Measurements from ENCODE around the gene TTI1. TPM values are rescaled to one million over a fixed set of nuclear protein-coding genes. Genes with fewer than 3 reads are reported as not detected.

TTI1 gene
- polyA plus RNA-seq, 3 donors: 6.4 to 9.1 (median 8.8) TPM

DNA sequence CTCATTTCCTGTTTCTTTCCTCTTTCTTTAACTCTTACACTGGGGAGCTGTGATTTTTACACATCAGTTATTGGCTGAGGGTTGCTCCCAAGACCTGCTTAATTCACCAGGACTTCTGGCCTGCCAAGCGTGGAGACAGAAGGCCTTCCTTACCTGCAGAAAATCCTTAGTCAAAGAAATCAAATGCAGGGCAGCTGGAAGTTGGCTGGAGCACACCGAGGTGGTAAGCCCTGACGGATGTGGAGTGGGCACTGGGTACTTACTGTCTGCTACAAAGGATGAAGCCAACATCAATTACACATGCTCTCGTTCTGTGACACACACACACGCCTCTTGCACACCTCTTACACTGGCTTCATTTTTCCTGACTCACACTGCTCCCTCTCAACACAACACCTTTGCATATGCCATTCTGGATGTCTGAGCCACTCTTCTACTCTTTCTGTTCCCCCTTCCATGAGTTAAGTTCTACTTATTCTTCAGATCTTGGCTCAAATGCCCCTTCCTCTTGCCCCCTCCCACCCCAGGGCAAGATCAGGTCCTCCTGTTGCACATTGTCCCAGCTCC, 61.6 kb downstream of the TTI1 start:
- H3K4me1 Mint-ChIP-seq: no peaks in the 10 kb centered on the region
- H3K27me3 ChIP-seq (ENCODE audit: control insufficient read depth in 2 of 2, insufficient read depth in 2 of 2, low read length in 2 of 2): no peaks in the 10 kb centered on the region
- no peaks in the 10 kb centered on the region for H3K4me1 ChIP-seq (ENCODE audit: control insufficient read depth in 1 of 2, insufficient read depth in 2 of 2, low read length in 2 of 2)
- TF ChIP-seq, protein P1, sequence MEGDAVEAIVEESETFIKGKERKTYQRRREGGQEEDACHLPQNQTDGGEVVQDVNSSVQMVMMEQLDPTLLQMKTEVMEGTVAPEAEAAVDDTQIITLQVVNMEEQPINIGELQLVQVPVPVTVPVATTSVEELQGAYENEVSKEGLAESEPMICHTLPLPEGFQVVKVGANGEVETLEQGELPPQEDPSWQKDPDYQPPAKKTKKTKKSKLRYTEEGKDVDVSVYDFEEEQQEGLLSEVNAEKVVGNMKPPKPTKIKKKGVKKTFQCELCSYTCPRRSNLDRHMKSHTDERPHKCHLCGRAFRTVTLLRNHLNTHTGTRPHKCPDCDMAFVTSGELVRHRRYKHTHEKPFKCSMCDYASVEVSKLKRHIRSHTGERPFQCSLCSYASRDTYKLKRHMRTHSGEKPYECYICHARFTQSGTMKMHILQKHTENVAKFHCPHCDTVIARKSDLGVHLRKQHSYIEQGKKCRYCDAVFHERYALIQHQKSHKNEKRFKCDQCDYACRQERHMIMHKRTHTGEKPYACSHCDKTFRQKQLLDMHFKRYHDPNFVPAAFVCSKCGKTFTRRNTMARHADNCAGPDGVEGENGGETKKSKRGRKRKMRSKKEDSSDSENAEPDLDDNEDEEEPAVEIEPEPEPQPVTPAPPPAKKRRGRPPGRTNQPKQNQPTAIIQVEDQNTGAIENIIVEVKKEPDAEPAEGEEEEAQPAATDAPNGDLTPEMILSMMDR (IDR thresholded peaks at IDR 0.05): no peak
- no peak overlapping the region for H3K27ac ChIP-seq (ENCODE audit: low read depth in 1 of 2, low read length in 2 of 2)
- H2AFZ ChIP-seq (ENCODE audit: insufficient read depth, low read depth, low read length, poor library complexity, severe bottlenecking): no peak overlapping the region
- intact Hi-C loops (cut with micrococcal nuclease): no loop called here
- no peak overlapping the region for H3K4me2 ChIP-seq (replicated peaks; ENCODE audit: extremely low read depth, low read length, poor library complexity, severe bottlenecking)
- peaks cover 1 to 13% (median 7%) of the 10 kb centered on the region in 3 donors for H3K27me3 Mint-ChIP-seq (ENCODE audit: low read depth in 3 of 3)
- peaks cover 10 to 18% (median 14%) of the 10 kb centered on the region in 7 donors for H3K9me3 Mint-ChIP-seq
- H3K36me3 Mint-ChIP-seq: peaks cover 0 to 4% of the 10 kb centered on the region in 2 donors
- WGBS (ENCODE audit: insufficient coverage): 97% methylated on average over 4 of the region's 5 CpGs
- peak overlapping the region in 2 of 7 donors; percentile 15 to 33 for H3K27ac Mint-ChIP-seq
- H3K9ac ChIP-seq (ENCODE audit: insufficient read depth, low read length, poor library complexity, severe bottlenecking): no peak overlapping the region
- H3K4me3 Mint-ChIP-seq: no peak overlapping the region
- H4K20me1 ChIP-seq (ENCODE audit: insufficient read depth, low read length): no peaks in the 10 kb centered on the region
- H3K36me3 ChIP-seq (replicated peaks in 1 of 2; ENCODE audit: control insufficient read depth in 1 of 2, insufficient read depth in 2 of 2, low read length in 2 of 2): no peaks in the 10 kb centered on the region
- DNase-seq: no peak
- no peak overlapping the region for H3K4me3 ChIP-seq (replicated peaks in 1 of 3; ENCODE audit: low read depth in 2 of 3, low read length in 3 of 3)
- no peaks in the 10 kb centered on the region for H3K79me2 ChIP-seq (ENCODE audit: insufficient read depth, low read length)
- peaks cover 0 to 3% of the 10 kb centered on the region in 2 donors for H3K9me3 ChIP-seq (replicated peaks in 1 of 2; ENCODE audit: control insufficient read depth in 1 of 2, insufficient read depth in 1 of 2, low read length in 2 of 2)

DNA sequence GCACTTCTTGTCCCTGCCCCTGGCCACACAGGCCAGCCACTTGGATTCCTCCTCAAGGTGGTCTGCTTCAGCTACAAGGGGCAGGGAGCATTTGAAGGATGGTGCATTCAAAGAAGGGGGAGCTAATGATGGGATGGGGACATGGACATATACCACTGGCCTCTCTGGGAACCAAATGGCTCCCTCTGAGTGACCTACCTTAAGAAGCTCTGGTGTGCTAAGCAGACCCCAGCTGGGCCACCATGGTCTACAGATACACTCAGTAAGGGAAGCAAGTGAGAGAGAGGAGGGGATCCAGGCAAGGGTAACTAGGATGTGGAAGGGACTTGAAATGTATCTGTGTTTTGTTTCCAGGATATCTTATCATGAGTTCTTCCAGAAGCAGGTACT, 62.4 kb downstream of the TTI1 start:
- no peaks in the 10 kb centered on the region for H3K4me1 ChIP-seq (ENCODE audit: control insufficient read depth in 1 of 2, insufficient read depth in 2 of 2, low read length in 2 of 2)
- H3K4me2 ChIP-seq (replicated peaks; ENCODE audit: extremely low read depth, low read length, poor library complexity, severe bottlenecking): no peak overlapping the region
- DNase-seq: no peak
- no peaks in the 10 kb centered on the region for H3K4me1 Mint-ChIP-seq
- H3K9ac ChIP-seq (ENCODE audit: insufficient read depth, low read length, poor library complexity, severe bottlenecking): no peak overlapping the region
- no peaks in the 10 kb centered on the region for H3K36me3 ChIP-seq (replicated peaks in 1 of 2; ENCODE audit: control insufficient read depth in 1 of 2, insufficient read depth in 2 of 2, low read length in 2 of 2)
- intact Hi-C loops (cut with micrococcal nuclease): no loop called here
- no peak overlapping the region for H3K4me3 Mint-ChIP-seq
- no peaks in the 10 kb centered on the region for H3K79me2 ChIP-seq (ENCODE audit: insufficient read depth, low read length)
- H3K27me3 ChIP-seq (ENCODE audit: control insufficient read depth in 2 of 2, insufficient read depth in 2 of 2, low read length in 2 of 2): no peaks in the 10 kb centered on the region
- no peak overlapping the region for H2AFZ ChIP-seq (ENCODE audit: insufficient read depth, low read depth, low read length, poor library complexity, severe bottlenecking)
- peak overlapping the region in 1 of 7 donors; percentile 22 for H3K27ac Mint-ChIP-seq
- no peak overlapping the region for H3K27ac ChIP-seq (ENCODE audit: low read depth in 1 of 2, low read length in 2 of 2)
- H3K9me3 ChIP-seq (replicated peaks in 1 of 2; ENCODE audit: control insufficient read depth in 1 of 2, insufficient read depth in 1 of 2, low read length in 2 of 2): peaks cover 0 to 3% of the 10 kb centered on the region in 2 donors
- TF ChIP-seq, protein P1 (IDR thresholded peaks at IDR 0.05): no peak
- H3K36me3 Mint-ChIP-seq: no peaks in the 10 kb centered on the region
- no peaks in the 10 kb centered on the region for H4K20me1 ChIP-seq (ENCODE audit: insufficient read depth, low read length)
- peaks cover 2 to 15% (median 7%) of the 10 kb centered on the region in 3 donors for H3K27me3 Mint-ChIP-seq (ENCODE audit: low read depth in 3 of 3)
- peaks cover 14 to 22% (median 17%) of the 10 kb centered on the region in 7 donors for H3K9me3 Mint-ChIP-seq
- no peak overlapping the region for H3K4me3 ChIP-seq (replicated peaks in 1 of 3; ENCODE audit: low read depth in 2 of 3, low read length in 3 of 3)
